Measurements from ENCODE around the gene JMY. TPM values are rescaled to one million over a fixed set of nuclear protein-coding genes. Genes with fewer than 3 reads are reported as not detected.

JMY gene
- total RNA-seq, 1 donor from 2014 or later = 16.5 TPM

DNA sequence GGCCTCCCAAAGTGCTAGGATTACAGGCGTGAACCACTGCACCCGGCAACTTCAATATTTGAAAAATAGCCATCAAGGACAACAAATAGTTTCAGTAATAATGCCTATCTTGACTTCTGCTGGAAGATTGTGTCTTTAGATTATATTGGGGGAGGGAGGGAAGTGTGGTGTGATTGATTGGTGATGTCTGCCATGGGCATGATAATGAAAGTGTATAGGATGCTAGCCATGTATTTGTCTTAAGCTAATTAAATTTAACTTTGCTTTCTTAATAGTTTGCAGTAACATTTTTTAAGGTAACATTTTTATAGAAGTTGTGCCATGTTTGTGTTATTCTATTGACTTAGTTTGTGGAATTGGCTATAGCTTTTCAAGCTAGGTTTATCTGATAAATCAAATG, 4.6 kb downstream of the JMY start:
- H3K4me3 ChIP-seq = no peak overlapping the region
- H3K36me3 ChIP-seq = no peaks in the 10 kb centered on the region
- no peak for DNase-seq (ENCODE audit: low spot score)
- H2AFZ ChIP-seq (replicated peaks) = no peak overlapping the region
- Mint-ChIP-seq H3K36me3 (peaks cover 3% of the 10 kb centered on the region), H3K27ac (no peak overlapping the region), H3K4me1 (peaks cover 21% of the 10 kb centered on the region), H3K9me3 (no peaks in the 10 kb centered on the region), H3K4me3 (peak overlapping the region; percentile 21), H3K27me3 (ENCODE audit: insufficient read depth, low read depth) (no peaks in the 10 kb centered on the region)
- no peaks in the 10 kb centered on the region for H3K9me3 ChIP-seq (ENCODE audit: low read depth)
- H3K27ac ChIP-seq = no peak overlapping the region
- TF ChIP-seq EZH2 (IDR thresholded peaks at IDR 0.05) (no peak), EZH2phosphoT487 (IDR thresholded peaks at IDR 0.05) (no peak)
- TF ChIP-seq, protein P1, sequence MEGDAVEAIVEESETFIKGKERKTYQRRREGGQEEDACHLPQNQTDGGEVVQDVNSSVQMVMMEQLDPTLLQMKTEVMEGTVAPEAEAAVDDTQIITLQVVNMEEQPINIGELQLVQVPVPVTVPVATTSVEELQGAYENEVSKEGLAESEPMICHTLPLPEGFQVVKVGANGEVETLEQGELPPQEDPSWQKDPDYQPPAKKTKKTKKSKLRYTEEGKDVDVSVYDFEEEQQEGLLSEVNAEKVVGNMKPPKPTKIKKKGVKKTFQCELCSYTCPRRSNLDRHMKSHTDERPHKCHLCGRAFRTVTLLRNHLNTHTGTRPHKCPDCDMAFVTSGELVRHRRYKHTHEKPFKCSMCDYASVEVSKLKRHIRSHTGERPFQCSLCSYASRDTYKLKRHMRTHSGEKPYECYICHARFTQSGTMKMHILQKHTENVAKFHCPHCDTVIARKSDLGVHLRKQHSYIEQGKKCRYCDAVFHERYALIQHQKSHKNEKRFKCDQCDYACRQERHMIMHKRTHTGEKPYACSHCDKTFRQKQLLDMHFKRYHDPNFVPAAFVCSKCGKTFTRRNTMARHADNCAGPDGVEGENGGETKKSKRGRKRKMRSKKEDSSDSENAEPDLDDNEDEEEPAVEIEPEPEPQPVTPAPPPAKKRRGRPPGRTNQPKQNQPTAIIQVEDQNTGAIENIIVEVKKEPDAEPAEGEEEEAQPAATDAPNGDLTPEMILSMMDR (IDR thresholded peaks at IDR 0.05) = no peak
- H3K79me2 ChIP-seq (ENCODE audit: low read depth) = peaks cover 92% of the 10 kb centered on the region
- H3K9ac ChIP-seq = no peak overlapping the region
- peaks cover 14% of the 10 kb centered on the region for H3K4me1 ChIP-seq
- H3F3A ChIP-seq (ENCODE audit: low read depth) = peaks cover 19% of the 10 kb centered on the region
- H3K4me2 ChIP-seq = peak overlapping the region; percentile 11
- peaks cover 84% of the 10 kb centered on the region for H4K20me1 ChIP-seq (ENCODE audit: low read depth)
- H3K27me3 ChIP-seq = peaks cover 7% of the 10 kb centered on the region

DNA sequence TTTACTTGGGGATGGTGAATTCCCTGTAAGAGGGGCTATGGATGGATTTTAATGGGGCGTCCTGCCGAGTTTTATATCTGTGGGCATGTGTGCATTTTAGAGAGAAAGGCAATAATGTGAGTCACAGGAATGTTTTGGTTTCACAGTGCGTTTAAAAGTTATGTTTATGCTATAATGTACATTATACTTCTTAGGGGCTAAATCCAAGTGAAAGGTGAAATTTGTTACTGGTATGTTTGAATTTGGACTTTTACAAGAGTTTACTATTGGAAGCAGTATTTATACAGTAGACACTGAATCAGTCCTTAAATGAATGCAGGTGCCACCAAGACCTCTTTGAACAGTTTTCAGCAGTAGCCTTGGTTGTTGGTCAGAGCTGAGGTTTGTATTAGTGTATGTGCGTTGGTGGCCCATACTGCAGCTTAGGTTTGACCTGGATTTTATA, 5.6 kb downstream of the JMY start:
- Histone ChIP-seq H3K79me2 (ENCODE audit: low read depth) (peaks cover 100% of the 10 kb centered on the region), H3K4me2 (no peak overlapping the region)
- H3K27ac Mint-ChIP-seq = no peak overlapping the region

DNA sequence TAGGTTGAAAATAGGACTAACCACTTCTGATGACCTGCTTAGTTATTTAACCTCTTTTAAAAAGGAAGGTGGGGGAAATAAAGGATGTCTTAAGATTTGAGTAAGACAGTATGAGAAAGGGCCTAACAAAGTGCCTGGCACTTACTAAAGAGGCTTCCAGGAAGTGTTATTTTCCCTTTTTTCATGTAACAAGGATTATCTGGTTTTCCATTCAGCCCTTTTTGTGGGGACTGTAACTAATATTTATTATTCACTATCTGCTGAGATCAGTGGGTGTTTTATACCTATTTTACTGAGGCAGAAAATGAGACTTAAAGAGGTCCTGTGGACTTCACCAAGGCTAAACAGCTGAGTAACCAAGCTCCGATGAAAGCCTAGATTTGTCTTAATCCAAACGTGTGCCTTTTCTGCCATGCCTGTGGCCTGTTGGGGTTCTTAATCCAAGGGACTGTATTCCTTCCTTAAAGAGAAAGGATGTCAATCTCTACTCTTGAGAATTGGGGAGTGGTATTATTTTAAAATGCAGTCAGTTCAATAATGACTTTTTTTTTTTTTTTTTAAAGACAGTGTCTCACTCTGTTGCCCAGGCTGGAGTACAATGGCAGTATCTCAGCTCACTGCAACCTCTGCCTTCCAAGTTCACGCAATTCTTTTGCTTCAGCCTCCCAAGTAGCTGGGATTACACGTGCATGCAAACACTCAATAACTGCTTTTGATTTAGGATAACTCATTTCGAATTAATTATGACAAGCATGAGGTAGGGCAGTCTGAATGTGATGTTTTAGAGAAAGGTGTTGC, 6.5 kb downstream of the JMY start:
- TF ChIP-seq EZH2phosphoT487 (IDR thresholded peaks at IDR 0.05) (no peak), EZH2 (IDR thresholded peaks at IDR 0.05) (no peak)
- TF ChIP-seq, protein P1 (IDR thresholded peaks at IDR 0.05) = no peak
- Mint-ChIP-seq H3K4me3 (no peak overlapping the region), H3K27ac (no peak overlapping the region), H3K27me3 (ENCODE audit: insufficient read depth, low read depth) (no peaks in the 10 kb centered on the region), H3K4me1 (peaks cover 19% of the 10 kb centered on the region), H3K9me3 (no peaks in the 10 kb centered on the region), H3K36me3 (peaks cover 3% of the 10 kb centered on the region)
- Histone ChIP-seq H3K9ac (no peak overlapping the region), H3K27me3 (peaks cover 6% of the 10 kb centered on the region), H3K27ac (peak overlapping the region; percentile 1), H4K20me1 (ENCODE audit: low read depth) (peaks cover 82% of the 10 kb centered on the region), H3K79me2 (ENCODE audit: low read depth) (peaks cover 100% of the 10 kb centered on the region), H3K9me3 (ENCODE audit: low read depth) (no peaks in the 10 kb centered on the region), H2AFZ (replicated peaks) (no peak overlapping the region), H3F3A (ENCODE audit: low read depth) (peaks cover 9% of the 10 kb centered on the region), H3K4me1 (peaks cover 14% of the 10 kb centered on the region), H3K4me2 (no peak overlapping the region), H3K36me3 (no peaks in the 10 kb centered on the region), H3K4me3 (no peak overlapping the region)
- DNase-seq (ENCODE audit: low spot score) = no peak

More for the DNA sequence above, 5.6 kb downstream of the JMY start:
- H3K27me3 Mint-ChIP-seq (ENCODE audit: insufficient read depth, low read depth) = no peaks in the 10 kb centered on the region
- H3K4me1 Mint-ChIP-seq = peaks cover 19% of the 10 kb centered on the region
- no peaks in the 10 kb centered on the region for H3K9me3 Mint-ChIP-seq
- Histone ChIP-seq H3K27ac (no peak overlapping the region), H3K4me3 (no peak overlapping the region), H2AFZ (replicated peaks) (no peak overlapping the region), H3K9me3 (ENCODE audit: low read depth) (no peaks in the 10 kb centered on the region), H3K27me3 (peaks cover 6% of the 10 kb centered on the region), H4K20me1 (ENCODE audit: low read depth) (peaks cover 91% of the 10 kb centered on the region), H3K9ac (no peak overlapping the region), H3K36me3 (no peaks in the 10 kb centered on the region), H3K4me1 (peaks cover 14% of the 10 kb centered on the region), H3F3A (ENCODE audit: low read depth) (peaks cover 11% of the 10 kb centered on the region)
- no peak for DNase-seq (ENCODE audit: low spot score)
- peaks cover 3% of the 10 kb centered on the region for H3K36me3 Mint-ChIP-seq
- H3K4me3 Mint-ChIP-seq = no peak overlapping the region
- TF ChIP-seq EZH2phosphoT487 (IDR thresholded peaks at IDR 0.05) (no peak), EZH2 (IDR thresholded peaks at IDR 0.05) (no peak)
- TF ChIP-seq, protein P1 (IDR thresholded peaks at IDR 0.05) = no peak
